DND-41 (cell line): Measurements from ENCODE around the gene NRXN3.

Source experiments
- ATAC-seq: fragments of 200-7000 bp; cut with Tn5 transposase; 3 replicates; pipeline ENCODE4 v1.9.1; 2021; ENCODE audit warnings: low read depth; ENCODE audit not compliant: insufficient read depth
- DNase-seq: peaks from one replicate; pipeline ENCODE4 v3.0.0-alpha.2; 2020
- H2AFZ ChIP-seq: 2 replicates; pipeline ENCODE4 v1.6.0; 2012; ENCODE audit warnings: low read depth, low read length
- H3K27ac ChIP-seq: 2 replicates; pipeline ENCODE4 v1.5.1; 2012; ENCODE audit warnings: low read length, inconsistent platforms
- H3K27me3 ChIP-seq: fragments of 200-600 bp; sonication (generic); 2 replicates; pipeline ENCODE4 v1.6.0; 2012; ENCODE audit warnings: low read length, mild to moderate bottlenecking, inconsistent platforms; ENCODE audit not compliant: insufficient read depth, poor library complexity
- H3K36me3 ChIP-seq: 2 replicates; pipeline ENCODE4 v1.5.1; 2012; ENCODE audit warnings: low read length, inconsistent platforms; ENCODE audit not compliant: insufficient read depth
- H3K4me1 ChIP-seq: 2 replicates; pipeline ENCODE4 v1.5.1; 2012; ENCODE audit warnings: mild to moderate bottlenecking, low read length; ENCODE audit not compliant: insufficient read depth
- H3K4me2 ChIP-seq: 2 replicates; pipeline ENCODE4 v1.6.0; 2012; ENCODE audit warnings: mild to moderate bottlenecking, moderate library complexity, low read length, inconsistent platforms; ENCODE audit not compliant: insufficient read depth
- H3K4me3 ChIP-seq, 2 experiments: fragments of 200-600 bp in 1 of 2; shearing (Covaris generic) in 1 of 2; 2 replicates each; pipeline ENCODE4 v1.5.1; 2012 to 2016; ENCODE audit warnings: inconsistent platforms in 2 of 2, low read length in 2 of 2, mild to moderate bottlenecking in 2 of 2, low read depth in 1 of 2, moderate library complexity in 1 of 2
- H3K79me2 ChIP-seq: 2 replicates; pipeline ENCODE4 v1.6.0; 2012; ENCODE audit warnings: low read length, inconsistent platforms; ENCODE audit not compliant: insufficient read depth
- H3K9ac ChIP-seq: 2 replicates; pipeline ENCODE4 v1.6.0; 2012; ENCODE audit warnings: low read depth, mild to moderate bottlenecking, inconsistent platforms, low read length, moderate library complexity
- H3K9me3 ChIP-seq: 2 replicates; pipeline ENCODE4 v1.5.1; 2012; ENCODE audit warnings: low read length, moderate library complexity, mild to moderate bottlenecking, inconsistent platforms; ENCODE audit not compliant: insufficient read depth, severe bottlenecking
- H4K20me1 ChIP-seq: 2 replicates; pipeline ENCODE4 v1.6.0; 2012; ENCODE audit warnings: low read length; ENCODE audit not compliant: insufficient read depth
- CTCF ChIP-seq: IDR thresholded peaks from 2 replicates; pipeline ENCODE4 v1.5.1; 2012; ENCODE audit warnings: borderline replicate concordance, low read length, moderate library complexity, mild to moderate bottlenecking; ENCODE audit not compliant: poor library complexity, severe bottlenecking; ENCODE audit errors: extremely low read depth
- EZH2 ChIP-seq: IDR thresholded peaks from 3 replicates; pipeline ENCODE4 v1.6.1; 2012; ENCODE audit warnings: borderline replicate concordance, low read depth, mild to moderate bottlenecking, moderate library complexity, low read length, inconsistent platforms; ENCODE audit not compliant: severe bottlenecking

The NRXN3 gene

GRCh38 chr14:78313499-78313898, 143.3 kb downstream of the NRXN3 start:
- Histone ChIP-seq H3K4me1 (no peaks in the 10 kb centered on the region), H3K36me3 (no peaks in the 10 kb centered on the region), H4K20me1 (no peaks in the 10 kb centered on the region), H3K79me2 (no peaks in the 10 kb centered on the region), H3K9ac (no peak overlapping the region), H3K9me3 (no peaks in the 10 kb centered on the region), H3K4me3 (no peak overlapping the region), H3K4me2 (no peak overlapping the region), H3K27ac (no peak overlapping the region), H3K27me3 (peaks cover 2% of the 10 kb centered on the region), H2AFZ (no peak overlapping the region)
- ATAC-seq (no peak), DNase-seq (no peak)
- TF ChIP-seq EZH2 (no peak), CTCF (no peak)

- no peak for ATAC-seq
- Histone ChIP-seq H3K9me3 (no peaks in the 10 kb centered on the region), H3K27me3 (peaks cover 2% of the 10 kb centered on the region), H3K79me2 (no peaks in the 10 kb centered on the region), H3K9ac (no peak overlapping the region), H3K4me1 (no peaks in the 10 kb centered on the region), H2AFZ (no peak overlapping the region), H3K4me3 (no peak overlapping the region), H3K36me3 (no peaks in the 10 kb centered on the region), H3K27ac (no peak overlapping the region), H3K4me2 (no peak overlapping the region), H4K20me1 (no peaks in the 10 kb centered on the region)
- DNase-seq, result no peak
- TF ChIP-seq EZH2, result no peak
- no peak for TF ChIP-seq CTCF
These were observed 144.3 kb downstream of the NRXN3 start for GRCh38 chr14:78314484-78314883.

GRCh38 chr14:78316052-78316451, 145.9 kb downstream of the NRXN3 start:
- H2AFZ ChIP-seq, result no peak overlapping the region
- H3K9ac ChIP-seq, result no peak overlapping the region
- no peak for DNase-seq
- H4K20me1 ChIP-seq, result no peaks in the 10 kb centered on the region
- H3K9me3 ChIP-seq, result no peaks in the 10 kb centered on the region
- no peak for TF ChIP-seq EZH2
- H3K36me3 ChIP-seq, result no peaks in the 10 kb centered on the region
- H3K4me3 ChIP-seq, result no peak overlapping the region
- H3K27me3 ChIP-seq, result peaks cover 2% of the 10 kb centered on the region
- H3K27ac ChIP-seq, result no peak overlapping the region
- no peaks in the 10 kb centered on the region for H3K4me1 ChIP-seq
- H3K4me2 ChIP-seq, result no peak overlapping the region
- H3K79me2 ChIP-seq, result no peaks in the 10 kb centered on the region
- no peak for ATAC-seq

GRCh38 chr14:78316786-78317185, 146.6 kb downstream of the NRXN3 start:
- no peak overlapping the region for H2AFZ ChIP-seq
- no peak overlapping the region for H3K27ac ChIP-seq
- H3K4me1 ChIP-seq, result no peaks in the 10 kb centered on the region
- no peak overlapping the region for H3K4me2 ChIP-seq
- no peak for DNase-seq
- H3K9ac ChIP-seq, result no peak overlapping the region
- H3K27me3 ChIP-seq, result peaks cover 2% of the 10 kb centered on the region
- no peak for ATAC-seq
- TF ChIP-seq CTCF (no peak), EZH2 (no peak)
- H3K36me3 ChIP-seq, result no peaks in the 10 kb centered on the region
- H3K4me3 ChIP-seq, result no peak overlapping the region
- no peaks in the 10 kb centered on the region for H4K20me1 ChIP-seq
- H3K9me3 ChIP-seq, result no peaks in the 10 kb centered on the region
- H3K79me2 ChIP-seq, result no peaks in the 10 kb centered on the region
